K562 (cell line): ENCODE results near the gene SETDB1. TPM values are rescaled to one million over a fixed set of nuclear protein-coding genes. Genes with fewer than 3 reads are reported as not detected.

ENCODE experiments used
- ARID3A ChIP-seq: IDR thresholded peaks from 2 replicates; pipeline ENCODE4 v1.6.1; 2012; ENCODE audit warnings: low read depth, low read length, improper control_type of control experiment, borderline replicate concordance
- CHD7 ChIP-seq: fragments of 200-600 bp; sonication (generic); IDR thresholded peaks from one replicate; pipeline ENCODE4 v1.6.1; 2012; ENCODE audit warnings: mild to moderate bottlenecking, low read depth, low read length, inconsistent platforms
- FOXA3 ChIP-seq, 2 experiments: fragments of 450-650 bp in 1 of 2; sonication (generic) in 1 of 2; formaldehyde crosslinking; IDR thresholded peaks in 1 of 2; conservative IDR thresholded peaks in 1 of 2; 2 replicates each; pipeline versions ENCODE4 v1.4.0 to v1.8.0; 2020 to 2022; ENCODE audit warnings: mild to moderate bottlenecking in 2 of 2, missing genetic modification reagents in 1 of 2
- HES1 ChIP-seq: fragments of 450-650 bp; IDR thresholded peaks from 2 replicates; pipeline ENCODE4 v1.6.1; 2016; ENCODE audit warnings: low read depth, mild to moderate bottlenecking, moderate library complexity
- KDM2B ChIP-seq: fragments of 250-450 bp; sonication (Bioruptor Pico); IDR thresholded peaks from 2 replicates; pipeline ENCODE4 v1.8.0; 2021; ENCODE audit warnings: mild to moderate bottlenecking, moderate library complexity
- SOX6 ChIP-seq: fragments of 450-650 bp; IDR thresholded peaks from 2 replicates; pipeline ENCODE4 v1.6.1; 2014; ENCODE audit warnings: mild to moderate bottlenecking
- SREBF2 ChIP-seq: sonication (generic); formaldehyde crosslinking; IDR thresholded peaks from 2 replicates; pipeline ENCODE4 v1.4.0; 2020; ENCODE audit warnings: mild to moderate bottlenecking, missing genetic modification reagents
- ZBTB33 ChIP-seq: sonication (generic); formaldehyde crosslinking; IDR thresholded peaks from 2 replicates; pipeline ENCODE4 v1.8.1; 2023; ENCODE audit warnings: mild to moderate bottlenecking, missing genetic modification reagents
- polyA plus RNA-seq, 8 experiments: library from polyadenylated mRNA; depleted of rRNA in 4 of 8; stranded (reverse) in 5 of 8; unstranded in 3 of 8; fragments of >200 nt; fragmentation: Nextera tagmentation in 2 of 8; fragmentation: Illumina TruSeq in 1 of 8; extraction: Ambion mirVana in 2 of 8; extraction: Trizol in 1 of 8; gene quantifications; 2 replicates each; pipeline versions ENCODE4 v1.2.1 to v1.2.3, GENCODE V29; 2011 to 2014; ENCODE audit warnings: inconsistent platforms in 1 of 8, missing spikeins in 1 of 8
- total RNA-seq, 7 experiments: library from RNA; depleted of rRNA in 6 of 7; stranded (reverse); fragments of >200 nt in 6 of 7; fragmentation: Illumina TruSeq in 2 of 7; extraction: Trizol in 2 of 7; gene quantifications; 2 replicates each; pipeline versions ENCODE4 v1.2.1 to v1.2.3, GENCODE V29; 2011 to 2021; ENCODE audit warnings: low replicate concordance in 1 of 7
- TF ChIP-seq, protein P1 (sequence below): fragments of 250-450 bp; sonication (Bioruptor Pico); IDR thresholded peaks from 2 replicates; pipeline ENCODE4 v1.4.0; 2020; ENCODE audit warnings: mild to moderate bottlenecking, moderate library complexity

SETDB1 gene
- total and polyA plus RNA-seq, 9 of the 15 experiments (the other 6 are each of a cell fraction or from before 2014, with no cell fraction given): 21.5 to 64.4 (median 42.0) TPM

- TF ChIP-seq ARID3A (peak; percentile 88; the same call in 1 of the 2 replicates), SREBF2 (CRISPR knock-in tag) (no peak), ZBTB33 (CRISPR knock-in tag) (peak; percentile 47; the same call in 1 of the 2 replicates), KDM2B (CRISPR knock-in tag) (no peak), HES1 (no peak), FOXA3 (CRISPR knock-in tag; conservative IDR thresholded peaks at IDR 0.05 in 1 of 2, IDR thresholded peaks at IDR 0.05 in 1 of 2) (no peak), SOX6 (0 out of 2 replicates have a peak, but pooled peaks have one; percentile 8), CHD7 (no peak)
- TF ChIP-seq, protein P1, sequence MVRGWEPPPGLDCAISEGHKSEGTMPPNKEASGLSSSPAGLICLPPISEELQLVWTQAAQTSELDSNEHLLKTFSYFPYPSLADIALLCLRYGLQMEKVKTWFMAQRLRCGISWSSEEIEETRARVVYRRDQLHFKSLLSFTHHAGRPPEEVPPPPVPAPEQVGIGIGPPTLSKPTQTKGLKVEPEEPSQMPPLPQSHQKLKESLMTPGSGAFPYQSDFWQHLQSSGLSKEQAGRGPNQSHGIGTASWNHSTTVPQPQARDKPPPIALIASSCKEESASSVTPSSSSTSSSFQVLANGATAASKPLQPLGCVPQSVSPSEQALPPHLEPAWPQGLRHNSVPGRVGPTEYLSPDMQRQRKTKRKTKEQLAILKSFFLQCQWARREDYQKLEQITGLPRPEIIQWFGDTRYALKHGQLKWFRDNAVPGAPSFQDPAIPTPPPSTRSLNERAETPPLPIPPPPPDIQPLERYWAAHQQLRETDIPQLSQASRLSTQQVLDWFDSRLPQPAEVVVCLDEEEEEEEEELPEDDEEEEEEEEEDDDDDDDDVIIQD (CRISPR knock-in tag): no peak
Measured at GRCh38 chr1:150922519-150922975, 3.6 kb upstream of the SETDB1 start (continued).
